ENCODE data around the gene PPM1N. TPM values are rescaled to one million over a fixed set of nuclear protein-coding genes. Genes with fewer than 3 reads are reported as not detected.
"Not testable (repeated sequence)": the region's sequence is repeated elsewhere in the genome, so short reads cannot be mapped to it uniquely, and the experiment has no call there.

The PPM1N gene
- total RNA-seq, 1 experiment from 2014 or later = 9.8 TPM

- peak; percentile 55 for DNase-seq (ENCODE audit: low spot score)
These were observed 9.7 kb downstream of the PPM1N start for GRCh38 chr19:45507872-45508416.

- peak; percentile 60 for DNase-seq (ENCODE audit: low spot score)
These were observed 10.2 kb downstream of the PPM1N start for GRCh38 chr19:45508417-45508860.

- DNase-seq (ENCODE audit: low spot score) = peak; percentile 69
These were observed 10.8 kb downstream of the PPM1N start for GRCh38 chr19:45508861-45509691.

- no peak for DNase-seq (ENCODE audit: low spot score)
These were observed 11.4 kb downstream of the PPM1N start for GRCh38 chr19:45509692-45510015.

- not testable (repeated sequence) for DNase-seq (ENCODE audit: low spot score)
These were observed 12.1 kb downstream of the PPM1N start for GRCh38 chr19:45510352-45510751.

GRCh38 chr19:45511074-45511473, 12.8 kb downstream of the PPM1N start:
- no peak for DNase-seq (ENCODE audit: low spot score)

GRCh38 chr19:45512881-45513483, 14.7 kb downstream of the PPM1N start:
- no peak for DNase-seq (ENCODE audit: low spot score)

GRCh38 chr19:45514376-45515051, 16.3 kb downstream of the PPM1N start:
- peak; percentile 89 for DNase-seq (ENCODE audit: low spot score)

- DNase-seq (ENCODE audit: low spot score) = no peak
These were observed 16.9 kb downstream of the PPM1N start for GRCh38 chr19:45515081-45515624.

GRCh38 chr19:45515807-45516401, 17.7 kb downstream of the PPM1N start:
- peak; percentile 42 for DNase-seq (ENCODE audit: low spot score)

- no peak for DNase-seq (ENCODE audit: low spot score)
These were observed 19.0 kb downstream of the PPM1N start for GRCh38 chr19:45517238-45517637.

- no peak for DNase-seq (ENCODE audit: low spot score)
These were observed 19.6 kb downstream of the PPM1N start for GRCh38 chr19:45517641-45518468.

- DNase-seq (ENCODE audit: low spot score) = no peak
These were observed 20.2 kb downstream of the PPM1N start for GRCh38 chr19:45518469-45518826.

GRCh38 chr19:45522010-45522941, 24.0 kb downstream of the PPM1N start:
- DNase-seq (ENCODE audit: low spot score) = no peak

GRCh38 chr19:45523642-45524256, 25.5 kb downstream of the PPM1N start:
- peak; percentile 99 for DNase-seq (ENCODE audit: low spot score)

GRCh38 chr19:45524575-45525129, 26.4 kb downstream of the PPM1N start:
- DNase-seq (ENCODE audit: low spot score) = no peak

GRCh38 chr19:45526143-45526542, 27.9 kb downstream of the PPM1N start:
- DNase-seq (ENCODE audit: low spot score) = peak; percentile 94

GRCh38 chr19:45526971-45527370, 28.7 kb downstream of the PPM1N start:
- DNase-seq (ENCODE audit: low spot score) = no peak

- no peak for DNase-seq (ENCODE audit: low spot score)
These were observed 29.5 kb downstream of the PPM1N start for GRCh38 chr19:45527731-45528130.

Data from HT-29 (cell line).